Spleen (tissue), 7 donors: ENCODE data around the gene BLNK.

Experiments used
- CTCF ChIP-seq, 11 experiments: fragments of 200-600 bp in 7 of 11; fragments of 450-650 bp in 4 of 11; sonication (generic) in 4 of 11; IDR thresholded peaks in 8 of 11; conservative IDR thresholded peaks in 3 of 11; 1 replicate in 7 of 11; 2 replicates in 4 of 11; pipeline versions ENCODE4 v1.4.0 to v1.8.0; 2016 to 2021; ENCODE audit warnings: antibody characterized with exemption in 11 of 11, inconsistent platforms in 4 of 11, mild to moderate bottlenecking in 1 of 11
- POLR2A ChIP-seq, 3 donors: fragments of 450-650 bp; IDR thresholded peaks; one replicate each; pipeline ENCODE4 v1.5.1; 2017; ENCODE audit warnings: antibody characterized with exemption in 3 of 3, mild to moderate bottlenecking in 1 of 3
- donor health status: DM: no; HTN: no; CAD: no; lungs with moderate emphysema.
- donor health status: DM: no; HTN: no; CAD: no.
- donor health status: DM: no; HTN: no; CAD: no.

- no peak for TF ChIP-seq CTCF (IDR thresholded peaks at IDR 0.05 in 8 of 11, conservative IDR thresholded peaks at IDR 0.05 in 3 of 11)
- no peak for TF ChIP-seq POLR2A (IDR thresholded peaks at IDR 0.05)
Measured at GRCh38 chr10:96275685-96276418, 4.5 kb upstream of the BLNK start.
